GM12872 (cell line): ENCODE results near the gene ACTG2.

Source experiments
- CTCF ChIP-seq: IDR thresholded peaks from 3 replicates; pipeline ENCODE4 v1.5.1; 2011; ENCODE audit warnings: low read depth, mild to moderate bottlenecking, low read length, moderate library complexity; ENCODE audit not compliant: insufficient read depth

The ACTG2 gene

GRCh38 chr2:73895473-73895872 lies 2.7 kb downstream of the ACTG2 start:
- TF ChIP-seq CTCF: no peak

- TF ChIP-seq CTCF: no peak
Measured at GRCh38 chr2:73896362-73897239, 3.8 kb downstream of the ACTG2 start.

GRCh38 chr2:73897240-73897583 lies 4.4 kb downstream of the ACTG2 start:
- TF ChIP-seq CTCF: no peak

GRCh38 chr2:73897934-73898333 lies 5.1 kb downstream of the ACTG2 start:
- no peak for TF ChIP-seq CTCF

GRCh38 chr2:73899801-73900336 lies 7.1 kb downstream of the ACTG2 start:
- TF ChIP-seq CTCF: no peak

GRCh38 chr2:73901143-73901542 lies 8.3 kb downstream of the ACTG2 start:
- no peak for TF ChIP-seq CTCF

- TF ChIP-seq CTCF: no peak
Measured at GRCh38 chr2:73902284-73902683, 9.5 kb downstream of the ACTG2 start.
